HEK293 (cell line): Measurements from ENCODE around the gene EYA3.
A peak's percentile ranks its signal among the peaks of the same experiment; 100 is the strongest.

ENCODE experiments used
- CTCF ChIA-PET: fragments of 350-600 bp; formaldehyde crosslinking; extraction: SDS; loops from one replicate; lab custom pipeline; 2021; ENCODE audit warnings: antibody characterized with exemption; lab: Yijun Ruan, JAX
- POLR2A ChIA-PET: fragments of 300-600 bp; formaldehyde crosslinking; extraction: SDS; loops from one replicate; lab custom pipeline; 2020; ENCODE audit warnings: antibody characterized with exemption, inconsistent platforms; lab: Yijun Ruan, JAX
- H3K27ac ChIP-seq: fragments of 200-500 bp; sonication (Bioruptor generic); 2 replicates; pipeline ENCODE4 v1.5.1; 2014; ENCODE audit warnings: low read depth, low read length, control low read depth, inconsistent platforms; ENCODE audit errors: extremely low read depth
- H3K36me3 ChIP-seq, 2 experiments: fragments of 200-500 bp in 1 of 2; sonication (Bioruptor generic) in 1 of 2; 1 replicate in 1 of 2; 2 replicates in 1 of 2; pipeline ENCODE4 v1.5.1; 2014 to 2017; ENCODE audit warnings: inconsistent platforms in 2 of 2, low read length in 2 of 2; ENCODE audit not compliant: control insufficient read depth in 2 of 2, insufficient read depth in 1 of 2
- H3K4me1 ChIP-seq: fragments of 200-500 bp; sonication (Bioruptor generic); 2 replicates; pipeline ENCODE4 v1.5.1; 2014; ENCODE audit warnings: mild to moderate bottlenecking, low read length, inconsistent platforms; ENCODE audit not compliant: control insufficient read depth, insufficient read depth
- H3K4me3 ChIP-seq: 2 replicates; pipeline ENCODE4 v1.5.1; 2011; ENCODE audit warnings: low read depth, mild to moderate bottlenecking, control low read depth, low read length, moderate library complexity
- H3K9me3 ChIP-seq: fragments of 200-500 bp; sonication (Bioruptor generic); 2 replicates; pipeline ENCODE4 v1.5.1; 2014; ENCODE audit warnings: low read depth, low read length, inconsistent platforms; ENCODE audit not compliant: control insufficient read depth, insufficient read depth
- IKZF3 ChIP-seq: fragments of 450-650 bp; IDR thresholded peaks from 2 replicates; pipeline ENCODE4 v1.5.0; 2018; ENCODE audit warnings: missing biosample characterization, mild to moderate bottlenecking, missing genetic modification characterization, moderate library complexity
- KLF9 ChIP-seq: fragments of 450-650 bp; formaldehyde crosslinking; IDR thresholded peaks from 2 replicates; pipeline ENCODE4 v1.5.1; 2016; ENCODE audit warnings: missing biosample characterization, missing genetic modification characterization, low read depth
- SP2 ChIP-seq: fragments of 450-650 bp; formaldehyde crosslinking; IDR thresholded peaks from 2 replicates; pipeline ENCODE4 v1.5.1; 2016; ENCODE audit warnings: missing biosample characterization, missing genetic modification characterization
- WT1 ChIP-seq: fragments of 450-650 bp; formaldehyde crosslinking; IDR thresholded peaks from 2 replicates; pipeline ENCODE4 v1.5.1; 2016; ENCODE audit warnings: missing biosample characterization, missing genetic modification characterization
- ZBTB1 ChIP-seq: fragments of 450-650 bp; formaldehyde crosslinking; IDR thresholded peaks from 2 replicates; pipeline ENCODE4 v1.5.1; 2016; ENCODE audit warnings: missing biosample characterization, missing genetic modification characterization
- ZFHX2 ChIP-seq: fragments of 450-650 bp; formaldehyde crosslinking; conservative IDR thresholded peaks from 2 replicates; pipeline ENCODE4 v1.5.1; 2016; ENCODE audit warnings: missing biosample characterization, missing genetic modification characterization
- ZIC2 ChIP-seq: fragments of 450-650 bp; formaldehyde crosslinking; IDR thresholded peaks from 2 replicates; pipeline ENCODE4 v1.5.1; 2016; ENCODE audit warnings: missing biosample characterization, missing genetic modification characterization
- ZNF133 ChIP-seq: fragments of 450-650 bp; formaldehyde crosslinking; IDR thresholded peaks from 2 replicates; pipeline ENCODE4 v1.5.1; 2016; ENCODE audit warnings: missing biosample characterization, missing genetic modification characterization
- ZNF138 ChIP-seq: fragments of 450-650 bp; formaldehyde crosslinking; IDR thresholded peaks from 2 replicates; pipeline ENCODE4 v1.5.1; 2016; ENCODE audit warnings: missing biosample characterization, missing genetic modification characterization, borderline replicate concordance
- ZNF211 ChIP-seq: fragments of 450-650 bp; formaldehyde crosslinking; IDR thresholded peaks from 2 replicates; pipeline ENCODE4 v1.5.1; 2016; ENCODE audit warnings: low read depth, missing biosample characterization, missing genetic modification characterization
- ZNF23 ChIP-seq: fragments of 450-650 bp; formaldehyde crosslinking; IDR thresholded peaks from 2 replicates; pipeline ENCODE4 v1.5.1; 2016; ENCODE audit warnings: missing biosample characterization, missing genetic modification characterization, borderline replicate concordance
- ZNF24 ChIP-seq: fragments of 450-650 bp; formaldehyde crosslinking; IDR thresholded peaks from 2 replicates; pipeline ENCODE4 v1.5.1; 2016; ENCODE audit warnings: missing biosample characterization, missing genetic modification characterization
- ZNF26 ChIP-seq: fragments of 450-650 bp; formaldehyde crosslinking; IDR thresholded peaks from 2 replicates; pipeline ENCODE4 v1.5.1; 2016; ENCODE audit warnings: missing biosample characterization, missing genetic modification characterization
- ZNF324 ChIP-seq: fragments of 450-650 bp; formaldehyde crosslinking; IDR thresholded peaks from 2 replicates; pipeline ENCODE4 v1.5.1; 2016; ENCODE audit warnings: missing biosample characterization, missing genetic modification characterization
- ZNF354C ChIP-seq: fragments of 450-650 bp; formaldehyde crosslinking; IDR thresholded peaks from 2 replicates; pipeline ENCODE4 v1.5.1; 2016; ENCODE audit warnings: missing biosample characterization, missing genetic modification characterization, low read depth, borderline replicate concordance
- ZNF404 ChIP-seq: fragments of 450-650 bp; formaldehyde crosslinking; IDR thresholded peaks from 2 replicates; pipeline ENCODE4 v1.5.1; 2017; ENCODE audit warnings: missing biosample characterization, missing genetic modification characterization
- ZNF416 ChIP-seq: fragments of 450-650 bp; formaldehyde crosslinking; IDR thresholded peaks from 2 replicates; pipeline ENCODE4 v1.5.1; 2016; ENCODE audit warnings: missing biosample characterization, missing genetic modification characterization
- ZNF514 ChIP-seq: fragments of 450-650 bp; formaldehyde crosslinking; IDR thresholded peaks from 2 replicates; pipeline ENCODE4 v1.5.1; 2016; ENCODE audit warnings: missing biosample characterization, missing genetic modification characterization
- ZNF529 ChIP-seq: fragments of 450-650 bp; formaldehyde crosslinking; IDR thresholded peaks from 2 replicates; pipeline ENCODE4 v1.5.1; 2017; ENCODE audit warnings: missing genetic modification characterization, missing biosample characterization; ENCODE audit not compliant: insufficient replicate concordance
- ZNF585B ChIP-seq: fragments of 450-650 bp; formaldehyde crosslinking; IDR thresholded peaks from 2 replicates; pipeline ENCODE4 v1.5.1; 2016; ENCODE audit warnings: missing biosample characterization, missing genetic modification characterization
- ZNF600 ChIP-seq: fragments of 450-650 bp; formaldehyde crosslinking; IDR thresholded peaks from 2 replicates; pipeline ENCODE4 v1.5.1; 2016; ENCODE audit warnings: missing biosample characterization, missing genetic modification characterization
- ZNF658 ChIP-seq: fragments of 450-650 bp; formaldehyde crosslinking; IDR thresholded peaks from 2 replicates; pipeline ENCODE4; 2016; ENCODE audit warnings: missing biosample characterization, missing genetic modification characterization
- ZNF660 ChIP-seq: fragments of 450-650 bp; IDR thresholded peaks from 2 replicates; pipeline ENCODE4 v1.5.1; 2018; ENCODE audit warnings: missing biosample characterization, mild to moderate bottlenecking, missing genetic modification characterization
- ZNF768 ChIP-seq: fragments of 450-650 bp; formaldehyde crosslinking; IDR thresholded peaks from 2 replicates; pipeline ENCODE4 v1.5.1; 2018; ENCODE audit warnings: missing biosample characterization, mild to moderate bottlenecking, missing genetic modification characterization
- ZNF830 ChIP-seq: fragments of 450-650 bp; IDR thresholded peaks from 2 replicates; pipeline ENCODE4 v1.5.0; 2018; ENCODE audit warnings: missing biosample characterization, missing genetic modification characterization, low read depth, mild to moderate bottlenecking, moderate library complexity
- TF ChIP-seq, protein P1 (sequence below): fragments of 450-650 bp; formaldehyde crosslinking; IDR thresholded peaks from 2 replicates; pipeline ENCODE4 v1.5.1; 2016; ENCODE audit warnings: missing biosample characterization, missing genetic modification characterization, borderline replicate concordance
- TF ChIP-seq, protein P2 (sequence below): fragments of 450-650 bp; formaldehyde crosslinking; IDR thresholded peaks from 2 replicates; pipeline ENCODE4 v1.5.1; 2016; ENCODE audit warnings: missing biosample characterization, missing genetic modification characterization, low read depth

EYA3 gene

GRCh38 chr1:28108001-28108400, 19.6 kb upstream of the EYA3 start:
- ChIA-PET POLR2A (no interaction called here), CTCF (interaction anchor here (0.7 to 0.8 kb wide), 3 partner anchors 10 to 27 kb away, joined by 3 read pairs; no protein-coding TSS in a partner anchor)
- H3K4me3 ChIP-seq, result no peak overlapping the region
- TF ChIP-seq ZNF324 (tag by site-specific recombination), result no peak
- no peak for TF ChIP-seq ZNF133 (tag by site-specific recombination)
- no peak for TF ChIP-seq ZNF514 (tag by site-specific recombination)
- no peak for TF ChIP-seq ZNF830
- no peak for TF ChIP-seq KLF9
- no peak for TF ChIP-seq ZNF354C
- TF ChIP-seq ZNF658 (tag by site-specific recombination), result no peak
- no peak for TF ChIP-seq ZNF529 (tag by site-specific recombination)
- TF ChIP-seq ZBTB1 (tag by site-specific recombination), result no peak
- TF ChIP-seq WT1 (tag by site-specific recombination), result no peak
- no peak for TF ChIP-seq ZNF585B (tag by site-specific recombination)
- TF ChIP-seq ZNF404, result no peak
- TF ChIP-seq ZNF138 (tag by site-specific recombination), result no peak
- TF ChIP-seq ZNF416, result no peak
- TF ChIP-seq ZIC2 (tag by site-specific recombination), result no peak
- H3K9me3 ChIP-seq, result no peaks in the 10 kb centered on the region
- H3K27ac ChIP-seq, result no peak overlapping the region
- no peaks in the 10 kb centered on the region for H3K36me3 ChIP-seq
- no peaks in the 10 kb centered on the region for H3K4me1 ChIP-seq

DNA sequence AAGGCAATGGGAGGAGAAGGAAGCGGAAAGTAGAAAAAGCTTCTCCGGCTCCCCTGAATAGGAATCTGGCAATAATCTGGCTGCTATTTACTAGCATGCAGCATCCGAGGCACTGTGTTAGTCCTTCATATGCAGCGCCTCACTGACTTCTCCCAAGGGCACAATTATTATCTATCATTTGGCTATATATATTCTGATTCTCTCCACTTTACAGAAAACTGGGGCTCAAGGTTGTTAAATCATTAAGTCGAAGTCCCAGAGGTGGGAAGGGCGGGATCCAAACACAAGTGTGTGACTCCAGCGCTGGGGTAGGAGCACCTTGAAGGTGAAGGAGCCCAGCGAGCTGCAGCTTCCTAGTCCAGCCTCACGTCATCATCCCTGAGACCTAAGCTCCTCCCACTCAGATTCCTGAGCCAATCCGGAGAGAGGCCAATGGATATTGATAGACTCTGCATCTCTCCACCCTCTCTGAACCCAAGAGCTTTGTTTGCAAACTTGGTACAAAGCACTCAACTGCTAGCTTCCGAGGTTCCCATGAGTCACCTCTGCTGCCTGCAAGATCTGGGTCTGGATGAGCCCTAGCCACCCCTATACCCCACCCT, 16.6 kb upstream of the EYA3 start:
- Histone ChIP-seq H3K9me3 (no peaks in the 10 kb centered on the region), H3K4me1 (no peaks in the 10 kb centered on the region), H3K36me3 (no peaks in the 10 kb centered on the region), H3K4me3 (peak overlapping the region; percentile 8), H3K27ac (no peak overlapping the region)
- POLR2A ChIA-PET, result interaction anchor here (0.5 to 2.2 kb wide), 5 partner anchors 8 to 266 kb away, joined by 3 to 19 read pairs (median 4); partner anchors contain the start of gene EYA3
- CTCF ChIA-PET, result interaction anchor here (0.7 to 4.9 kb wide), 4 partner anchors 10 to 308 kb away, joined by 3 to 38 read pairs (median 4); no protein-coding TSS in a partner anchor
- no peak for TF ChIP-seq ZNF26 (tag by site-specific recombination)
- TF ChIP-seq ZNF660 (tag by site-specific recombination), result peak; percentile 77; the same call in 1 of the 2 replicates
- no peak for TF ChIP-seq IKZF3
- TF ChIP-seq, protein P1, sequence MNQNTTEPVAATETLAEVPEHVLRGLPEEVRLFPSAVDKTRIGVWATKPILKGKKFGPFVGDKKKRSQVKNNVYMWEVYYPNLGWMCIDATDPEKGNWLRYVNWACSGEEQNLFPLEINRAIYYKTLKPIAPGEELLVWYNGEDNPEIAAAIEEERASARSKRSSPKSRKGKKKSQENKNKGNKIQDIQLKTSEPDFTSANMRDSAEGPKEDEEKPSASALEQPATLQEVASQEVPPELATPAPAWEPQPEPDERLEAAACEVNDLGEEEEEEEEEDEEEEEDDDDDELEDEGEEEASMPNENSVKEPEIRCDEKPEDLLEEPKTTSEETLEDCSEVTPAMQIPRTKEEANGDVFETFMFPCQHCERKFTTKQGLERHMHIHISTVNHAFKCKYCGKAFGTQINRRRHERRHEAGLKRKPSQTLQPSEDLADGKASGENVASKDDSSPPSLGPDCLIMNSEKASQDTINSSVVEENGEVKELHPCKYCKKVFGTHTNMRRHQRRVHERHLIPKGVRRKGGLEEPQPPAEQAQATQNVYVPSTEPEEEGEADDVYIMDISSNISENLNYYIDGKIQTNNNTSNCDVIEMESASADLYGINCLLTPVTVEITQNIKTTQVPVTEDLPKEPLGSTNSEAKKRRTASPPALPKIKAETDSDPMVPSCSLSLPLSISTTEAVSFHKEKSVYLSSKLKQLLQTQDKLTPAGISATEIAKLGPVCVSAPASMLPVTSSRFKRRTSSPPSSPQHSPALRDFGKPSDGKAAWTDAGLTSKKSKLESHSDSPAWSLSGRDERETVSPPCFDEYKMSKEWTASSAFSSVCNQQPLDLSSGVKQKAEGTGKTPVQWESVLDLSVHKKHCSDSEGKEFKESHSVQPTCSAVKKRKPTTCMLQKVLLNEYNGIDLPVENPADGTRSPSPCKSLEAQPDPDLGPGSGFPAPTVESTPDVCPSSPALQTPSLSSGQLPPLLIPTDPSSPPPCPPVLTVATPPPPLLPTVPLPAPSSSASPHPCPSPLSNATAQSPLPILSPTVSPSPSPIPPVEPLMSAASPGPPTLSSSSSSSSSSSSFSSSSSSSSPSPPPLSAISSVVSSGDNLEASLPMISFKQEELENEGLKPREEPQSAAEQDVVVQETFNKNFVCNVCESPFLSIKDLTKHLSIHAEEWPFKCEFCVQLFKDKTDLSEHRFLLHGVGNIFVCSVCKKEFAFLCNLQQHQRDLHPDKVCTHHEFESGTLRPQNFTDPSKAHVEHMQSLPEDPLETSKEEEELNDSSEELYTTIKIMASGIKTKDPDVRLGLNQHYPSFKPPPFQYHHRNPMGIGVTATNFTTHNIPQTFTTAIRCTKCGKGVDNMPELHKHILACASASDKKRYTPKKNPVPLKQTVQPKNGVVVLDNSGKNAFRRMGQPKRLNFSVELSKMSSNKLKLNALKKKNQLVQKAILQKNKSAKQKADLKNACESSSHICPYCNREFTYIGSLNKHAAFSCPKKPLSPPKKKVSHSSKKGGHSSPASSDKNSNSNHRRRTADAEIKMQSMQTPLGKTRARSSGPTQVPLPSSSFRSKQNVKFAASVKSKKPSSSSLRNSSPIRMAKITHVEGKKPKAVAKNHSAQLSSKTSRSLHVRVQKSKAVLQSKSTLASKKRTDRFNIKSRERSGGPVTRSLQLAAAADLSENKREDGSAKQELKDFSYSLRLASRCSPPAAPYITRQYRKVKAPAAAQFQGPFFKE (tag by site-specific recombination), result no peak
- no peak for TF ChIP-seq ZFHX2 (tag by site-specific recombination)
- TF ChIP-seq, protein P2, sequence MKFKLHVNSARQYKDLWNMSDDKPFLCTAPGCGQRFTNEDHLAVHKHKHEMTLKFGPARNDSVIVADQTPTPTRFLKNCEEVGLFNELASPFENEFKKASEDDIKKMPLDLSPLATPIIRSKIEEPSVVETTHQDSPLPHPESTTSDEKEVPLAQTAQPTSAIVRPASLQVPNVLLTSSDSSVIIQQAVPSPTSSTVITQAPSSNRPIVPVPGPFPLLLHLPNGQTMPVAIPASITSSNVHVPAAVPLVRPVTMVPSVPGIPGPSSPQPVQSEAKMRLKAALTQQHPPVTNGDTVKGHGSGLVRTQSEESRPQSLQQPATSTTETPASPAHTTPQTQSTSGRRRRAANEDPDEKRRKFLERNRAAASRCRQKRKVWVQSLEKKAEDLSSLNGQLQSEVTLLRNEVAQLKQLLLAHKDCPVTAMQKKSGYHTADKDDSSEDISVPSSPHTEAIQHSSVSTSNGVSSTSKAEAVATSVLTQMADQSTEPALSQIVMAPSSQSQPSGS (tag by site-specific recombination), result peak; percentile 68
- 0 out of 2 replicates have a peak, but pooled peaks have one; percentile 47 for TF ChIP-seq ZNF24 (tag by site-specific recombination)
- TF ChIP-seq ZNF23, result no peak
- peak; percentile 63; the same call in 1 of the 2 replicates for TF ChIP-seq ZNF768 (tag by site-specific recombination)
- no peak for TF ChIP-seq ZNF211 (tag by site-specific recombination)
- TF ChIP-seq ZNF600 (tag by site-specific recombination), result peak; percentile 85
- peak; percentile 65 for TF ChIP-seq SP2
